Measurements from ENCODE around the gene ANKRD28. TPM values are rescaled to one million over a fixed set of nuclear protein-coding genes. Genes with fewer than 3 reads are reported as not detected.
A peak's percentile ranks its signal among the peaks of the same experiment; 100 is the strongest.

Gene ANKRD28
- total and polyA plus RNA-seq, 9 of the 15 experiments (the other 6 are each of a cell fraction or from before 2014, with no cell fraction given): 11.7 to 66.0 (median 36.7) TPM

GRCh38 chr3:15743587-15744009 is 54.2 kb downstream of the ANKRD28 start (continued):
- TF ChIP-seq ZNF511 (CRISPR knock-in tag; IDR thresholded peaks at IDR 0.05): no peak
- peak; percentile 75 for TF ChIP-seq HMBOX1 (IDR thresholded peaks at IDR 0.05)
- TF ChIP-seq HDAC8 (tag; IDR thresholded peaks at IDR 0.05): no peak
- no peak for TF ChIP-seq SIN3B (IDR thresholded peaks at IDR 0.05; ENCODE audit: low read depth)
- TF ChIP-seq STAT6 (CRISPR knock-in tag; IDR thresholded peaks at IDR 0.05): no peak
- TF ChIP-seq ZNF444 (CRISPR knock-in tag; IDR thresholded peaks at IDR 0.05): no peak
- TF ChIP-seq HNRNPL (IDR thresholded peaks at IDR 0.05; ENCODE audit: low read depth, low read length): no peak
- peak; percentile 96 for TF ChIP-seq PKNOX1 (IDR thresholded peaks at IDR 0.05)
- no peak for TF ChIP-seq HNRNPH1 (optimal IDR thresholded peaks at IDR 0.05; ENCODE audit: low read depth, low read length)
- 0 out of 2 replicates have a peak, but pooled peaks have one; percentile 59 for TF ChIP-seq DPF2 (IDR thresholded peaks at IDR 0.05)
- no peak for TF ChIP-seq FOXP4 (CRISPR knock-in tag; IDR thresholded peaks at IDR 0.05; ENCODE audit: borderline replicate concordance)
- no peak for TF ChIP-seq ZNF232 (CRISPR knock-in tag; IDR thresholded peaks at IDR 0.05)
- TF ChIP-seq PATZ1 (CRISPR knock-in tag; IDR thresholded peaks at IDR 0.05; ENCODE audit: borderline replicate concordance): no peak
- TF ChIP-seq CBFA2T2 (conservative IDR thresholded peaks at IDR 0.05): no peak
- no peak for TF ChIP-seq PBX2 (CRISPR knock-in tag; IDR thresholded peaks at IDR 0.05; ENCODE audit: low read depth)
- peak; percentile 96 for TF ChIP-seq PBX2 (tag; conservative IDR thresholded peaks at IDR 0.05; ENCODE audit: low read depth)

Data from K562 (cell line).